Liver (tissue), 9 donors: ENCODE data around the gene TACO1. TPM values are rescaled to one million over a fixed set of nuclear protein-coding genes. Genes with fewer than 3 reads are reported as not detected.

ENCODE experiments used
- DNase-seq: peaks from one replicate; pipeline ENCODE4 v3.0.0-alpha.2; 2017; ENCODE audit warnings: low spot score
- H3K27ac ChIP-seq, 2 donors: one replicate each; pipeline ENCODE4 v1.7.0; 2013; ENCODE audit warnings: inconsistent platforms in 2 of 2, low read length in 2 of 2, control low read depth in 1 of 2, low read depth in 1 of 2, mild to moderate bottlenecking in 1 of 2
- H3K27me3 ChIP-seq, 4 donors: one replicate each; pipeline versions ENCODE4 v1.6.1 to v1.7.0; 2013; ENCODE audit warnings: low read length in 3 of 4, inconsistent platforms in 1 of 4, mild to moderate bottlenecking in 1 of 4, moderate library complexity in 1 of 4; ENCODE audit not compliant: control insufficient read depth in 4 of 4, insufficient read depth in 4 of 4
- H3K36me3 ChIP-seq, 4 donors: one replicate each; pipeline versions ENCODE4 v1.6.1 to v1.7.0; 2013; ENCODE audit warnings: low read length in 3 of 4, mild to moderate bottlenecking in 3 of 4, low read depth in 1 of 4, moderate library complexity in 1 of 4; ENCODE audit not compliant: control insufficient read depth in 4 of 4, insufficient read depth in 3 of 4
- H3K4me1 ChIP-seq, 4 donors: one replicate each; pipeline versions ENCODE4 v1.6.1 to v1.7.0; 2013; ENCODE audit warnings: low read length in 3 of 4, mild to moderate bottlenecking in 3 of 4, moderate library complexity in 1 of 4; ENCODE audit not compliant: control insufficient read depth in 4 of 4, insufficient read depth in 4 of 4
- H3K4me3 ChIP-seq, 3 donors: one replicate each; pipeline versions ENCODE4 v1.6.1 to v1.7.0; 2013; ENCODE audit warnings: low read length in 3 of 3, control low read depth in 1 of 3, low read depth in 1 of 3, mild to moderate bottlenecking in 1 of 3
- H3K9ac ChIP-seq, 2 donors: one replicate each; pipeline ENCODE4 v1.7.0; 2013; ENCODE audit warnings: low read length in 2 of 2, mild to moderate bottlenecking in 2 of 2, moderate library complexity in 2 of 2, control low read depth in 1 of 2, low read depth in 1 of 2
- H3K9me3 ChIP-seq, 4 donors: one replicate each; pipeline versions ENCODE4 v1.6.1 to v1.7.0; 2013; ENCODE audit warnings: low read length in 3 of 4; ENCODE audit not compliant: control insufficient read depth in 4 of 4
- FOXA1 ChIP-seq: IDR thresholded peaks from 2 replicates; pipeline ENCODE4 v1.6.1; 2016; ENCODE audit warnings: antibody characterized with exemption
- FOXA2 ChIP-seq: IDR thresholded peaks from 2 replicates; pipeline ENCODE4 v1.6.1; 2016; ENCODE audit warnings: antibody characterized with exemption
- GABPA ChIP-seq, 2 donors: IDR thresholded peaks in 1 of 2; conservative IDR thresholded peaks in 1 of 2; 2 replicates each; pipeline ENCODE4 v1.6.1; 2016; ENCODE audit warnings: antibody characterized with exemption in 2 of 2, mild to moderate bottlenecking in 1 of 2, moderate library complexity in 1 of 2
- HNF4G ChIP-seq: IDR thresholded peaks from 2 replicates; pipeline ENCODE4 v1.6.1; 2016; ENCODE audit warnings: antibody characterized with exemption
- JUND ChIP-seq, 2 donors: IDR thresholded peaks; 2 replicates each; pipeline ENCODE4 v1.6.1; 2016; ENCODE audit warnings: antibody characterized with exemption in 2 of 2
- NR2F2 ChIP-seq: IDR thresholded peaks from 2 replicates; pipeline ENCODE4 v1.6.1; 2016; ENCODE audit warnings: antibody characterized with exemption
- RAD21 ChIP-seq, 2 donors: IDR thresholded peaks; 2 replicates each; pipeline ENCODE4 v1.6.1; 2016; ENCODE audit warnings: antibody characterized with exemption in 2 of 2, mild to moderate bottlenecking in 2 of 2
- RXRA ChIP-seq, 2 donors: IDR thresholded peaks; 2 replicates each; pipeline ENCODE4 v1.6.1; 2017 to 2018; ENCODE audit warnings: antibody characterized with exemption in 2 of 2, mild to moderate bottlenecking in 1 of 2
- SP1 ChIP-seq: IDR thresholded peaks from 2 replicates; pipeline ENCODE4 v1.6.1; 2018; ENCODE audit warnings: antibody characterized with exemption, mild to moderate bottlenecking
- TAF1 ChIP-seq: conservative IDR thresholded peaks from 2 replicates; pipeline ENCODE4 v1.6.1; 2016; ENCODE audit warnings: antibody characterized with exemption, mild to moderate bottlenecking
- WGBS: extraction: QIAGEN DNeasy Blood & Tissue Kit; methylation state at CpG from one replicate; pipeline ENCODE4 v1.1.7; 2013; 5-methylcytosine and 5-hydroxymethylcytosine counted together
- polyA plus RNA-seq, 2 donors: library from polyadenylated mRNA; stranded (reverse) in 1 of 2; unstranded in 1 of 2; fragments of 200-250 nt in 1 of 2; fragments of >200 nt in 1 of 2; fragmentation: Nextera tagmentation in 1 of 2; extraction: Ambion mirVana in 1 of 2; gene quantifications; one replicate each; pipeline versions ENCODE4 v1.2.1 to v1.2.3, GENCODE V29; 2013 to 2015
- total RNA-seq, 2 donors: library from RNA; depleted of rRNA; stranded (reverse); fragments of >200 nt; gene quantifications; one replicate each; pipeline ENCODE4 v1.2.3, GENCODE V29; 2014
- TF ChIP-seq, protein P1 (sequence below): IDR thresholded peaks from 2 replicates; pipeline ENCODE4 v1.6.1; 2016; ENCODE audit warnings: antibody characterized with exemption, mild to moderate bottlenecking
- TF ChIP-seq, protein P2 (sequence below): fragments of 150-350 bp; IDR thresholded peaks from 2 replicates; pipeline ENCODE4 v1.5.1; 2017; ENCODE audit warnings: improper control_type of control experiment, low read depth, low read length; ENCODE audit not compliant: missing input control
- TF ChIP-seq, protein P3 (sequence below): IDR thresholded peaks from 2 replicates; pipeline ENCODE4 v1.6.1; 2016; ENCODE audit warnings: antibody characterized with exemption
- TF ChIP-seq, protein P4 (sequence below): IDR thresholded peaks from 2 replicates; pipeline ENCODE4 v1.6.1; 2016; ENCODE audit warnings: antibody characterized with exemption
- TF ChIP-seq, protein P5 (sequence below): IDR thresholded peaks from 2 replicates; pipeline ENCODE4 v1.6.1; 2016; ENCODE audit warnings: antibody characterized with exemption
- donor health status: healthy.
- donor health status: healthy.
- donor health status: healthy.
- donor health status: healthy.
- donor health status: healthy.

Gene TACO1
- total and polyA plus RNA-seq, 4 donors: 14.3 to 55.8 (median 41.7) TPM

DNA sequence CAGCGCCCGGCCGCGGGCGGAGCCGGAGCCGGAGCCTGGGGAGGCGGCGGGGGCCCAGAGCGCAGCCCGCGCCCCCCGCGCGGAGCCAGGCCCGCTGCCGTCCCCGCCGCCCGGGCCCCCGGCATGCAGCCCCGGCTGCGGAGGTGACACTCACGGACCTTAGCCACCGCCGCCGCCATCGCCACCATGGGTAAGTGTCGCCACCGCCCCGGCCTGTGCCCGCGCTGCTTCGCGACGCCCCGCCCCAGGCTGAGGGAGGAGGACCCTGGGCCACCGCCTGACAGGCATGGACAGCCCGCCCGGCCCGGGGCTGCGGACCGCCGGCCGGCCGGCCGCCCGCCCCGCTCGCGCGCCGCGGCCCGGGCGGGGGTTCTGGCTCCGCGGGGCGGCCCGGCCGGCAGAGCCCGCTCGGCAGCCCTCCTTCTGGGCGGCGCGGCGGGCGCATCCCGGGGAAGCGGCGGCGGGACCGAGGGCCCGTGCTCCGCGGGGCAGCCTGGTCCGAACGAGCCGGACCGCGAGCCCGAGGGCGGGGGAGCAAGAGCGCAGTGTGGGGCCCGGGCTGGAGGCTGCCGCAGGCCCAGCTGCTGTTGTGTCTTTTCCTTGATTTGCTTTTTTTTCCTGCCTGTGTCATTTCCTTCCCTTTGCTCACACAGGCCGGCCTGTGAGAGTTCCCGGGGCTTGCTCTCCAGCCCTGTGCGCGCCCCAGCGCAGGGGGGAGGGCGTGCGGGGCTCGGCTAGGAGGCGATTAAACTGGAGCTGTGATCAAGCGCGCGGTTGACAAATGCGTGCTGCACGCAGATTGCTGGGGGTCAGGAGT is 22.1 kb downstream of the TACO1 start:
- peak; percentile 71 for DNase-seq
- H3K9ac ChIP-seq: peak overlapping the region; percentile 53 to 92
- TF ChIP-seq FOXA1: no peak
- TF ChIP-seq, protein P1, sequence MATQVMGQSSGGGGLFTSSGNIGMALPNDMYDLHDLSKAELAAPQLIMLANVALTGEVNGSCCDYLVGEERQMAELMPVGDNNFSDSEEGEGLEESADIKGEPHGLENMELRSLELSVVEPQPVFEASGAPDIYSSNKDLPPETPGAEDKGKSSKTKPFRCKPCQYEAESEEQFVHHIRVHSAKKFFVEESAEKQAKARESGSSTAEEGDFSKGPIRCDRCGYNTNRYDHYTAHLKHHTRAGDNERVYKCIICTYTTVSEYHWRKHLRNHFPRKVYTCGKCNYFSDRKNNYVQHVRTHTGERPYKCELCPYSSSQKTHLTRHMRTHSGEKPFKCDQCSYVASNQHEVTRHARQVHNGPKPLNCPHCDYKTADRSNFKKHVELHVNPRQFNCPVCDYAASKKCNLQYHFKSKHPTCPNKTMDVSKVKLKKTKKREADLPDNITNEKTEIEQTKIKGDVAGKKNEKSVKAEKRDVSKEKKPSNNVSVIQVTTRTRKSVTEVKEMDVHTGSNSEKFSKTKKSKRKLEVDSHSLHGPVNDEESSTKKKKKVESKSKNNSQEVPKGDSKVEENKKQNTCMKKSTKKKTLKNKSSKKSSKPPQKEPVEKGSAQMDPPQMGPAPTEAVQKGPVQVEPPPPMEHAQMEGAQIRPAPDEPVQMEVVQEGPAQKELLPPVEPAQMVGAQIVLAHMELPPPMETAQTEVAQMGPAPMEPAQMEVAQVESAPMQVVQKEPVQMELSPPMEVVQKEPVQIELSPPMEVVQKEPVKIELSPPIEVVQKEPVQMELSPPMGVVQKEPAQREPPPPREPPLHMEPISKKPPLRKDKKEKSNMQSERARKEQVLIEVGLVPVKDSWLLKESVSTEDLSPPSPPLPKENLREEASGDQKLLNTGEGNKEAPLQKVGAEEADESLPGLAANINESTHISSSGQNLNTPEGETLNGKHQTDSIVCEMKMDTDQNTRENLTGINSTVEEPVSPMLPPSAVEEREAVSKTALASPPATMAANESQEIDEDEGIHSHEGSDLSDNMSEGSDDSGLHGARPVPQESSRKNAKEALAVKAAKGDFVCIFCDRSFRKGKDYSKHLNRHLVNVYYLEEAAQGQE: peak; percentile 45
- H3K4me3 ChIP-seq: peak overlapping the region; percentile 56 to 98 (median 92)
- under 1% methylated on average over 100 of the region's 100 CpGs for WGBS
- peak overlapping the region; percentile 59 to 86 for H3K27ac ChIP-seq
- no peaks in the 10 kb centered on the region for H3K36me3 ChIP-seq
- no peaks in the 10 kb centered on the region for H3K27me3 ChIP-seq
- peaks cover 2 to 35% (median 16%) of the 10 kb centered on the region in 4 donors for H3K4me1 ChIP-seq
- no peaks in the 10 kb centered on the region for H3K9me3 ChIP-seq

DNA sequence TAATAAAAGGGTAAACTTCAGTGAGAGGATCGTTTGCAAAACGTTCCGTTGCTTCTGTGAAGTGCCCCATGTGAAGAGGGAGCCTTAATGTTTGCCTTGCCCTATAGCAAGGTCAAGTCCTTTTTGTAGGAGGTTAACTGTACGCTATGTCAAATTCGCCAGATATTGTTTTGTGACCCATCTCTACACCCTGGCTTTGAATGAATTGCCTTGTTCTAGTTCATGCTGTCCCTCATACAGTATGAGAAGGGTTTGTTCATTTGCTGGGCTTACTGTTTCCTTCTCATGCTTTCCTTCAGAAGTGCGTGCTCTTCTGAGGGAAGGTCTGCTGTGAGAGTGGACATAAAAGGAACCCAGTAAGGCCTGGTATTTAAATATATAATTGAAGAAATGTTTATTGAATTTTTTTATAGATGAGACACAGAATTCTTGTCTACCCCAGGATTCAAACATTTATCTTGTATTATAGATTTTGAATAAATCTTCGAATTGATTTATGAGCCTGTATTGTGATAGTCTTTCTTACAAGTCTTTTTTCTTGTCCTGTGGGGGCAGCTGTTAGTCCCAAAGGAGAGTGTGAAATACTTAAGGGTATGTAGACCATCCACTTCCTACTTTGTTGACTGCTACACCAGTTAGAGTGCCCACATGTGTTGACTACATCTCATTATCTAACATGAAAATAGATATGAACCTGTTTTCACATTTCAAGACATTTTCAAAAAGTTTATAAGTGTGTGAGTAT is 23.3 kb downstream of the TACO1 start:
- Histone ChIP-seq H3K36me3 (no peaks in the 10 kb centered on the region), H3K4me1 (peaks cover 2 to 39% (median 16%) of the 10 kb centered on the region in 4 donors), H3K9me3 (no peaks in the 10 kb centered on the region), H3K27me3 (no peaks in the 10 kb centered on the region), H3K9ac (peak overlapping the region in 1 of 2 donors; percentile 92), H3K4me3 (peak overlapping the region in 2 of 3 donors; percentile 1 to 98), H3K27ac (no peak overlapping the region)
- WGBS: 54% methylated on average over 7 of the region's 7 CpGs
- TF ChIP-seq, protein P2, sequence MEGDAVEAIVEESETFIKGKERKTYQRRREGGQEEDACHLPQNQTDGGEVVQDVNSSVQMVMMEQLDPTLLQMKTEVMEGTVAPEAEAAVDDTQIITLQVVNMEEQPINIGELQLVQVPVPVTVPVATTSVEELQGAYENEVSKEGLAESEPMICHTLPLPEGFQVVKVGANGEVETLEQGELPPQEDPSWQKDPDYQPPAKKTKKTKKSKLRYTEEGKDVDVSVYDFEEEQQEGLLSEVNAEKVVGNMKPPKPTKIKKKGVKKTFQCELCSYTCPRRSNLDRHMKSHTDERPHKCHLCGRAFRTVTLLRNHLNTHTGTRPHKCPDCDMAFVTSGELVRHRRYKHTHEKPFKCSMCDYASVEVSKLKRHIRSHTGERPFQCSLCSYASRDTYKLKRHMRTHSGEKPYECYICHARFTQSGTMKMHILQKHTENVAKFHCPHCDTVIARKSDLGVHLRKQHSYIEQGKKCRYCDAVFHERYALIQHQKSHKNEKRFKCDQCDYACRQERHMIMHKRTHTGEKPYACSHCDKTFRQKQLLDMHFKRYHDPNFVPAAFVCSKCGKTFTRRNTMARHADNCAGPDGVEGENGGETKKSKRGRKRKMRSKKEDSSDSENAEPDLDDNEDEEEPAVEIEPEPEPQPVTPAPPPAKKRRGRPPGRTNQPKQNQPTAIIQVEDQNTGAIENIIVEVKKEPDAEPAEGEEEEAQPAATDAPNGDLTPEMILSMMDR: no peak
- no peak for TF ChIP-seq RXRA (IDR thresholded peaks at IDR 0.05)
- TF ChIP-seq RAD21 (IDR thresholded peaks at IDR 0.05): no peak
- DNase-seq: no peak

DNA sequence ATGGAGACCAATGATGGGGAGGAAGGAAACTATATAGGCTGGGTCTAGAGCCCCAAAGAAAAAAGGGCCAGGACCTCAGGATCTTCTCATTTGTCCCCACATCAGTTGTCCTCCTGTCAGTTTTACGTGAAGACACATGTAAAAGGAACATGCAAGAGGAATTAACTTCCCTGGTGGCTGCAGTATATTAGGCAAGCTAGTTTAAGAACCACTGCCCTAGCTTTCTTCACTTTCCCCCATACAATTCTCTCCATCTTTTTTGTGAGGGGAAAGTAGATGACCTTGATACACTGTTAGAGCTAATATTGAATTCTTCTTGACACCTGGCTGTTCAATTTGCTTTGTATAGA is 23.8 kb downstream of the TACO1 start:
- H3K9ac ChIP-seq: no peak overlapping the region
- H3K4me3 ChIP-seq: no peak overlapping the region
- H3K27ac ChIP-seq: no peak overlapping the region
- TF ChIP-seq, protein P2: no peak
- TF ChIP-seq FOXA1: no peak
- no peak for TF ChIP-seq RAD21 (IDR thresholded peaks at IDR 0.05)
- no peak for TF ChIP-seq SP1
- TF ChIP-seq, protein P3, sequence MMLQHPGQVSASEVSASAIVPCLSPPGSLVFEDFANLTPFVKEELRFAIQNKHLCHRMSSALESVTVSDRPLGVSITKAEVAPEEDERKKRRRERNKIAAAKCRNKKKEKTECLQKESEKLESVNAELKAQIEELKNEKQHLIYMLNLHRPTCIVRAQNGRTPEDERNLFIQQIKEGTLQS: no peak
- no peak for TF ChIP-seq RXRA (IDR thresholded peaks at IDR 0.05)
- TF ChIP-seq, protein P4, sequence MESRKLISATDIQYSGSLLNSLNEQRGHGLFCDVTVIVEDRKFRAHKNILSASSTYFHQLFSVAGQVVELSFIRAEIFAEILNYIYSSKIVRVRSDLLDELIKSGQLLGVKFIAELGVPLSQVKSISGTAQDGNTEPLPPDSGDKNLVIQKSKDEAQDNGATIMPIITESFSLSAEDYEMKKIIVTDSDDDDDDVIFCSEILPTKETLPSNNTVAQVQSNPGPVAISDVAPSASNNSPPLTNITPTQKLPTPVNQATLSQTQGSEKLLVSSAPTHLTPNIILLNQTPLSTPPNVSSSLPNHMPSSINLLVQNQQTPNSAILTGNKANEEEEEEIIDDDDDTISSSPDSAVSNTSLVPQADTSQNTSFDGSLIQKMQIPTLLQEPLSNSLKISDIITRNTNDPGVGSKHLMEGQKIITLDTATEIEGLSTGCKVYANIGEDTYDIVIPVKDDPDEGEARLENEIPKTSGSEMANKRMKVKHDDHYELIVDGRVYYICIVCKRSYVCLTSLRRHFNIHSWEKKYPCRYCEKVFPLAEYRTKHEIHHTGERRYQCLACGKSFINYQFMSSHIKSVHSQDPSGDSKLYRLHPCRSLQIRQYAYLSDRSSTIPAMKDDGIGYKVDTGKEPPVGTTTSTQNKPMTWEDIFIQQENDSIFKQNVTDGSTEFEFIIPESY: no peak
- TF ChIP-seq FOXA2: no peak
- TF ChIP-seq GABPA (IDR thresholded peaks at IDR 0.05 in 1 of 2, conservative IDR thresholded peaks at IDR 0.05 in 1 of 2): no peak
- TF ChIP-seq HNF4G: no peak
- no peak for TF ChIP-seq NR2F2
- TF ChIP-seq TAF1: no peak
- TF ChIP-seq JUND (IDR thresholded peaks at IDR 0.05): no peak
- TF ChIP-seq, protein P5, sequence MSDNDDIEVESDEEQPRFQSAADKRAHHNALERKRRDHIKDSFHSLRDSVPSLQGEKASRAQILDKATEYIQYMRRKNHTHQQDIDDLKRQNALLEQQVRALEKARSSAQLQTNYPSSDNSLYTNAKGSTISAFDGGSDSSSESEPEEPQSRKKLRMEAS: no peak

More for the DNA sequence above, 23.8 kb downstream of the TACO1 start:
- Histone ChIP-seq H3K4me1 (peaks cover 6 to 44% (median 20%) of the 10 kb centered on the region in 4 donors), H3K36me3 (no peaks in the 10 kb centered on the region), H3K9me3 (no peaks in the 10 kb centered on the region), H3K27me3 (no peaks in the 10 kb centered on the region)
- WGBS: 78% methylated on average over 1 of the region's 1 CpG
- no peak for DNase-seq
